ENCODE results near the gene ZC3H18.

The ZC3H18 gene

DNA sequence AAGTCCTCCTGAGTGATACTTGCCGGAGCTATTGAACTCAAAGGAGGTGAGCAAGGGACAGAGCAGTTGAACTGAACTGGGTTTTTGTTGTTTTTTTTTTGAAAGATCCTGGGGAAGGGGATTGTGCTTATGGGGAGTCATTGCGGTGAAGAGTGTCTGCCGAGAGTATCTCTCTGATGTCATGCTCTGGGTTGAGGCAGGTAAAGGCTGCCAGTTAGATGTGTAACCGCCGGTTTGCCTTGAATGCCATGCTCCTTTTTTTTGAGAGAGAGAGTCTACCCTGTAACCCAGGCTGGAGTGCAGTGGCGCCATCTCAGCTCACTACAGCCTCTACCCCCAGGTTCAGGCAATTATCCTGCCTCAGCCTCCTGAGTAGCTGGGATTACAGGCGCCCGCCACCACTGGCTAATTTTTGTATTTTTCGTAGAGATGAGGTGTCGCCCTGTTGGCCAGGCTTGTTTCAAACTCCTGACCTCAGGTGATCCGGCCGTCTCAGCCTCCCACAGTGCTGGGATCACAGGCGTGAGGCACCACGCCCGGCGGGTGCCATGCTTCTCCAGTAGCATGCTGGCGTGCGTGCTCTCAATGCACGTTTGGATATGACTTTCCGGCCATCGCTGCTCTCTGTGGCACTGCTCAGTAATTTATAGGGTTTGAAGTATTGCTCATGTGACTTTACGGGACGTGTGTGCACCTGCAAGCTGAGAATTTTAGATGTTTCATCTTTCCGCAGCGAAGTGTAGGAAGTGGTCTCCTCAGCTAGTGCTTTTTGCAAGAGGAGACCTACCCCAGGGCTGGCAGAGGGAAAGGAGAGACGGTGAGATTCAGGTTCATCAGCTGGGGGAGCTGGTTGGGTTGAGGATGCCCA, 8.5 kb downstream of the ZC3H18 start:
- DNase-seq (ENCODE audit: low spot score) (no peak), FAIRE-seq (no peak)

DNA sequence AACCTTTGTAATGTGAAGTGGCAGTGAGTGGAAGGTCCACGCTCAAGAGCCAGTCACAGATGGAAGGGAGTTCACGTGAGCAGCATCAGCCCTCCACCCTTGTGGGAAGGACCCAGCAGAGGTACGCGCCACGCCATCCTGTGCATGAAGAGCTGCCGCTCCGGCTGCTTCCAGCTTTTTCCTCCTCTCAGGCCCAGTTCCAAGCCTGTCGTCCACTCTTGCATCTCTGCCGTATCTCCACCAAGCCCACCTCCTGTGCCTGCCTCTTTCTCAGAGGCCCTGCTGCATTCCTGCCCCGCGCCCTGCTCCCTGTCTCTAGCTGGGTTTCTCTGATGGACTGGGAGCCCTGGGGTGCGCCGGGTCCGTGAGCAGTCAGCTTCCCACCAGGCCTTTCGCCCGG, 10.2 kb downstream of the ZC3H18 start:
- FAIRE-seq, result no peak

DNA sequence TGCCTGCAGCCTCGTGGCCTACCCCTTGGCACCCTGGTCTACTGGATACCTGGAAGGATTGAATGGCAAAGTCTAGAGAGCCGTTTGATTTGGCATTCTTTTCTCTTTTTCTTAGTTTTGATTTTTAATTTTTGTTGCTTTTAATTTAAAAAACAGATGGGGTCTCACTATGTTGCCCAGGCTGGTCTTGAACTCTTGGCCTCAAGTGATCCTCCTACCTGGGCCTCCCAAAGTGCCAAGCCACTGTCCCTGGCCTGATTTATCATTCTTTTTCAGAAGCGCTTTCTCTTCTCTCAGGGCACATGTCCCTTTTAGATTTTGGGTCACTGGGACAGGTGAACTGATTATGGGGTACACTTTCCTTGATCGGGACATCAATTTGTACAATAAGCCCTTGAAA, 10.8 kb downstream of the ZC3H18 start:
- DNase-seq (ENCODE audit: low spot score) (no peak), FAIRE-seq (no peak)

More for the DNA sequence above, 10.2 kb downstream of the ZC3H18 start:
- DNase-seq (ENCODE audit: low spot score), result no peak

DNA sequence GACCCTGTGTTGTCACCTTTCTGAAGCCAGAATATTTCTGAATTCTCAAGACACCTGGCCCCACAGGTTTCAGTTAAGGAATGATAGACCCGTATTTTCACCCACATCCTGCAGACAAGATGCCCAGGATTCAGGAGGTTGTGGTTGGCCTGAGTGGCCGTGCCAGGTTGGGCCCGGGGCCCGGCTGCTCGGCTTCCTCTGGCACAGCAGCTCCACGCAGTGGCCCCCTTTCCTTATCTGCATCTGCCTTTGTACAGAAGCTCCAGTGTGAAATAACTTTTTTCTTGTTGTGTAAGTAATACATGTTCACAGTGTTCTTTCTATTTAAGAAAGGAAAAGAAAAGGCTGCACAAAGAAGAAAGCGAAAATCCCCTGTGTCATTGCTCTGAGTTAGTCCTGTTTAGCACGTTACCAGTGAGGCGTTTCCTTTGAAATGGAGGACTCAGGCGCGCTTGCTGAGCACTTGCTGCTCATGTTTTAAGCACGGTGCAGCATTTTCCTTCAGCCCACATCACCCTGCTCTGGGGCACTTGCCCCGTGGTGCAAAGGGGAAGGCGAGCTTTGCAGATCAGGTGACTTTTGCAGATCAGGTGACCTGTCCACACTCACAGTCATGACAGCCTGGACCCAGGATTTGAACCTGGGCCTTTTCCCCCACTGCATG, 12.8 kb downstream of the ZC3H18 start:
- FAIRE-seq, result no peak
- no peak for DNase-seq (ENCODE audit: low spot score)

DNA sequence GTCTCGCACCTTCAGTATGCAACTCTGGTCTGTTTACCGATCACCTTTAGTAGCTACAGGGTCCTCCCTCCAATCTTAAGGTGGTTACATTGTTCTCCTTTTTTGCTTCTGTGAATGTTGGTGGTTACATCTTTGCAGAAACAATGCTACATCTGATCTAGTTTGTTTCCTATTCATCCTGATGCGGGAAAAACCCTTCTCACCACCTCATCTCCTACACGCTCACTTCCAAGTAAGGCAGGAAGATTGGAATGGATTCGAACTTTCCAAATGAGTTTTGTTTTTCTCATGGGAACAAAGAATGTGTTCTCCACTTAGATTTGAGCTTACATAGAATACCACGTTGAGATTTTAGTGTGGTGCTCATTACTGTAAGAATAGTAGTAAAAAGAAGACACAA, 14.5 kb downstream of the ZC3H18 start:
- DNase-seq (ENCODE audit: low spot score) (no peak), FAIRE-seq (no peak)

DNA sequence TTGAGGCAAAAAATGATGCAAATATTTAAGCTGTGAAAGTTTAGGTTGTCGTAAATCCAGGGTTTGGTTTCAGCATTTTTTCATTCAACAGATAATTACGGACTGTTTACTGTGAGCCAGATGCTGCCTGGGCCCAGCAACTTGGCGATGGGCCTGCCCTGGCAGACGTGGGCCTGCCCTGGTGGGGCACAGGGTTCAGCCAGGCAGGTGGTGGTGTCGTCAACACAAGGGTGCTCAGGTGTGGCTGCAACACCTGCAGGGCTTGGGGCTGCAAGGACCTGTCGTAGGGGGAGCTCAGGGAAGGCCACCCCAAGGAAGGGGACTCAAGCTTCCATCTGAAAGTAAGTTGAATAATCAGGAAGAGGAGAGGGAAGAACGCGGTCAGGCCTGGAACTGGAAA, 15.1 kb downstream of the ZC3H18 start:
- FAIRE-seq, result no peak
- DNase-seq (ENCODE audit: low spot score), result no peak

DNA sequence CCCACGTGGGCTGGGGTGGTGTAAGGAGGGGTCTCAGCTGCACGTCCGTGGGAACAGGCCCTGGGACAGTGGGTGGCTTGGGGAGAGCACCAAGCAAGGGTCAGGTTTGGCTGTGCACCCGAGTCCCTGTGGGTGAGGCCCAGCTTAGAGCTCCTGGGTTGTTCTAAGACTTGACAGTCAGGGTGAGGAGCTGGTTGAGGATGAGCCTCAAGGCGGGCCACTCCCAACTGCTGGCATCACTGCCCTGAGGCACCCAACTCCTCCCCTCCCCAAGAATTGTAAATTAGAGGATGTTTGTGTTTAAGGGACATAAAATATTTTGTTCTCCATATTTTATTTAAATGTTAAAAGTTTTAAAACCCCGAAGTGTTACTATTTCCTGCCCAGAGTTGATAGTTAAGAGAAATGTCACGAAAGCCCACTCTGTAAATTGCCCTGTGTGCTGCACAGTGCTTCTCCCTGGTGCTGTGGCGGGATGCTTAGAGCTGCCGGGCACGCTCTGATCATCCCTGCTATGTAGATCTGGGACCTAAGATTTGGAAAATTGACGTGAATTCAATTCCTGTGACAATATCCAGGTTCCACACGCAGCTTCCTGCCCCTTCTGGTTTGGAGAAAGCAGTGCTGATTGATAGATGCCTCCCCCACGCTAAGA, 15.9 kb downstream of the ZC3H18 start:
- FAIRE-seq (no peak), DNase-seq (ENCODE audit: low spot score) (no peak)

DNA sequence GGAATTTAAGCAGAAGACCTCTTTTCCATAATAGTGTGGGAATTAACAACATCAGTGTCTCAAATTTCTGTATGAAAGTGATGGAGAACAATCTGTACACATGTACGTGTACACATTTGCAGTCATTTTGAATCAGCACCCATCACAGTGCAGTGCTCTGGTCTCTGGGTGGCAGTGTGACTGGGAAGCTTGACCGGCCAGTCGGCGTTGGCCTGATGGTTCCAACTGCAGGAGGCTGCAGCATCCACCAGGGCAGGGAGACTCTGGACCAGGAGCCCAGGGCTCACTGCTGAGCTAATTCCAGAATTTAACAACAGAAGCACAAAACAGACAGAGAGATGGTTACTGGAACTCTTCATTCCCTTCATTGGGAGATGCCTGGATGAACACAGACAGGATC, 17.9 kb downstream of the ZC3H18 start:
- DNase-seq (ENCODE audit: low spot score) (no peak), FAIRE-seq (no peak)

DNA sequence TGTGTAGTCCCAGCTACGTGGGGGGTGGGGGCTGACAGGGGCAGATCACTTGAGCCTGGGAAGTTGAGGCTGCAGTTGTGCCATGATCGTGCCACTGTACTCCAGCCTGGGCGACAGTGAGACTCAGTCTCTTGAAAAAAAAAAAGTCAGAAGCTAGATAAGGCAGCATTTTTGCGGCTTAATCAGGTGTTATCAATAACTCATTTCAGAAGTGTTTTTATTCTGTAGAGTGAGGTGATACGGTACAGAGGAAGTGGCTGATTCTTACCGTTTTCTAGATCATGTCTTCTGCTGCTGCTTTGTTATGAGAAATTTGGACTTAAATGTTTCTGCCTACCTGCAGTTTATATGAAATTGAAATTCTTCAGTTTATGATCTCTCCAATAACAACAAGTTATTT, 18.6 kb downstream of the ZC3H18 start:
- no peak for FAIRE-seq
- DNase-seq (ENCODE audit: low spot score), result no peak

DNA sequence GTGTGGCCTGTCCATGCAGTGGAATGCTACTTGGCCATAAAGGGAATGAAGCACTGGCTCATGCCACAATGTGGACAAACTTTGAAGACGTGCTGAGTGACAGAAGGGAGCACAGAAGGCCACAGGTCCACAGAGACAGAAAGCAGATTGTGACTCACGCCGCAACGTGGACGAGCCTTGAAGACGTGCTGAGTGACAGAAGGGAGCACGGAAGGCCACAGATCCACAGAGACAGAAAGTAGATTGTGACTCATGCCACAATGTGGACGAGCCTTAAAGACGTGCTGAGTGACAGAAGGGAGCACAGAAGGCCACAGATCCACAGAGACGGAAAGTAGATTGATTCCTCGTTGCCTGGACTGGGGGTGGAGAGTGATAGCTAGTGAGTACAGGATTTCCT, 19.2 kb downstream of the ZC3H18 start:
- DNase-seq (ENCODE audit: low spot score), result no peak
- no peak for FAIRE-seq

DNA sequence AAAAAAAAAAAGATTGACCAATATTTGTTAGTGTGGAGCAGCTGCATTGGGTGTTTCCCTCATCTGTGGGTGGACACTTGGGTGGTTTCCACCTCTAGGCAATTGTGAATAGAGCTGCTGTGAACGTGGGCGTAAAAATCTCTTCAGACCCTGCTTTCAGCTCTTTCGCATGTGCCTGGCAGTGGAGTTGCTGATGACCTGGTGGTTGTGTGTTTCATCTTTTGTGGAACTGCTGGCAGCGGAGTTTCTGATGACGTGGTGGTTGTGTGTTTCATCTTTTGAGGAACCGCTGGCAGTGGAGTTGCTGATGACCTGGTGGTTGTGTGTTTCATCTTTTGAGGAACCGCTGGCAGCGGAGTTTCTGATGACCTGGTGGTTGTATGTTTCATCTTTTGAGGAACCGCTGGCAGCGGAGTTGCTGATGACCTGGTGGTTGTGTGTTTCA, 21.4 kb downstream of the ZC3H18 start:
- DNase-seq (ENCODE audit: low spot score), result no peak
- no peak for FAIRE-seq

DNA sequence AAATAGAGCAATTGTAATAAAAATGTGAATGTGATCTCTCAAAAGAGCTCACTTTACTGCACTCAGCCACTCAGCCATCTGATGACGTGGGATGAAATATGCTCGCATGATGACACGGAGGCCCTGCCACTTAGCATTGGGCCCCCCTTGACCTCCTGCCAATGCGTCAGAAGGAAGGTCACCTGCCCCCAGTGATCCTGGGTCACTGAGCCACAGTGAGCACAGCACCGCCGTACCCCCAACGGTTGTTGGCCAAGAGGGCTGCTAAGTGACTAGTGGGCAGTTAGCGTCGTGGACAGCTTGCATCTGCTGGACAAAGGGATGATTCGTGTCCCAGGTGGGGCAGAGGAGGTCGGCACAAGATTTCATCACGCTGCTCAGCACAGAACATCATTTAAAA, 22.9 kb downstream of the ZC3H18 start:
- FAIRE-seq (no peak), DNase-seq (ENCODE audit: low spot score) (no peak)

DNA sequence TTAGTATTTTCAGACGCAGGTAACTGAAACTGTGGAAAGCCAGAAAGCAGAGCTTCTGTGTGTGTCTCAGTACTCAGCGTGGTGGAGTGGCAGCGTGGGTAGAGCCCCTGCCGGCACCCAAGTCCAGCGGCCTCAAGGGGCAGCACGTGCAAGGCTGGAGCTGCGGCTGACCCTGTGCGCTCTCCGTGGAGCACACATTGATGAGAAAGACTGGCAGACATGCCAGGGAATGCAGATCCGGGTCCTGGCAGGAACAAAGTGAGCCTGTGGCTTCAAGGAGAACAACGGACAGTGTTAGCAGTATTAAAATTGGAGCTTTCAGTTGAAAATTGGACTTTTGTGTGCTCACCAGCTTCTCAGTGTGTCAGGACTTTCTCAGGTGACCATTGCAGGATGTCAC, 23.3 kb downstream of the ZC3H18 start:
- no peak for FAIRE-seq
- no peak for DNase-seq (ENCODE audit: low spot score)

DNA sequence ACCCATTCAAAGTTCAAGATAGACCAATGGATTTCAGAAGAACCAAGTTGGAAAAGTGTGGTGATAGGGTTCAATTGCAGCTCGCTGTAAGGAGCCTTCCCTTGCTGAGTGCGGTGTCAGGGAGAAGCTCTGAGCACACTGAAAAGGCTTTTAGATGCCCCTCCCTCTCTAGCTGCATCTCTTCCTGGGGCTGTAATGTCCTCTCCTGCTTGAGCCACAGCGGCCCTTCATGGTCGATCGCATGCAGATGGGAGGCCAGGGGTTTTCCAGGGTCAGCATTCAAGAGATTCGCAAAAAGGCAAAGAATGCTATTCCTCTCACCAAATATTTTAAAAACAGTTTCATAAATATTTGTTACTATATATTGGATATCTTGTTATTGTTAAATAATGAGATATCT, 23.7 kb downstream of the ZC3H18 start:
- FAIRE-seq (no peak), DNase-seq (ENCODE audit: low spot score) (no peak)

DNA sequence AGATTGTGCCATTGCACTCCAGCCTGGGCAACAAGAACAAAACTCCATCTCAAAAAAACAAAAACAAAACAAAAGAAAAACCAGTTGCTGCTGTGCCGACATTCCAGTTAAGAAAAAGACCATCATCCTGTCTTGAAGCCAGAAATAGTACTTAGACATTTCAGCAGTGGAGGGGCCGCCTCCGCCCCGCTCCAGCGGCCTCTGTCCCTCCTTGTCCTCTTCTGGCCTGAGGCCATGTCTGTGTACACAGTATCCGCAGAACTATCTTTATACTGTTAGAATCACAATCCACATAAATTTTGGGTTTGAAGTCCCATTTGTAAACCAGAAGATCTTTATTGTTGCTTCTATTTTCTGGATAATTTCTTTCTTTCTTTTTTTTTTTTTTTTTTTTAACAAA, 24.9 kb downstream of the ZC3H18 start:
- DNase-seq (ENCODE audit: low spot score) (no peak), FAIRE-seq (no peak)

DNA sequence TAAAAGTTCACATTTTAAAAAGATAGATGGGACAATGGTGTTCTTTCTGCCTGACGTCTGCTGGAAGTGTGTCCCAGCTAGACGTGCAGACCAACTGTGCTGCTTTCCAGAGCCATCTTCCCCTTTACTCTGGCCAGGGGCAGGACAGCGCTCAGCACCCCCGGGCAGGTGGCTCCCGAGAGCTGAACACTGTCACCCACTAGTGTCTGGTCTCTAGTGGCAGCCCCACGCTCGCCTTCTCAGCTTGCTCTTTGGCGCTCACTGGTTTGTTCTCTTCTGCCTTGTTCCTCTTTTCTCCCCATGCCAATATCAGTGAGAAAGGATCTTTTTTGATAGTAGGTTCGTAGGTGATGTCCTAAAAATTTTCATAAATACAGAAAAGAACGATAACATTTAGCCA, 25.7 kb downstream of the ZC3H18 start:
- FAIRE-seq (no peak), DNase-seq (ENCODE audit: low spot score) (no peak)

DNA sequence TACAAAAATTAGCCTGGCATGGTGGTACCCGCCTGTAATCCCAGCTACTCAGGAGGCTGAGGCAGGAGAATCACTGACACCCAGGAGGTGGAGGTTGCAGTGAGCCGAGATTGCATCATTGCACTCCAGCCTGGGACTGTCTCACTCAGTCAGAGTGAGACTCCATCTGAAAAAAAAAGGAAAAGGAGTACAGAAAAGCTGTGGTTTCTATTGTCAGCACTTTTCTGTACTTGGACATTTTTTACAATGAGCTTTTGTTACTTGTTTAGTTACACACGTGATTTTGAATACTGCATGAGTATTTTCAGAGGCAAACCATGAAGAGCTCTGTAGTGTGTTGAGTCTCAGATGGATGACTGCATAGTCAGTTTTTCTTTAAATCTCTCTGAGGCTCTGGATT, 26.3 kb downstream of the ZC3H18 start:
- no peak for FAIRE-seq
- no peak for DNase-seq (ENCODE audit: low spot score)

DNA sequence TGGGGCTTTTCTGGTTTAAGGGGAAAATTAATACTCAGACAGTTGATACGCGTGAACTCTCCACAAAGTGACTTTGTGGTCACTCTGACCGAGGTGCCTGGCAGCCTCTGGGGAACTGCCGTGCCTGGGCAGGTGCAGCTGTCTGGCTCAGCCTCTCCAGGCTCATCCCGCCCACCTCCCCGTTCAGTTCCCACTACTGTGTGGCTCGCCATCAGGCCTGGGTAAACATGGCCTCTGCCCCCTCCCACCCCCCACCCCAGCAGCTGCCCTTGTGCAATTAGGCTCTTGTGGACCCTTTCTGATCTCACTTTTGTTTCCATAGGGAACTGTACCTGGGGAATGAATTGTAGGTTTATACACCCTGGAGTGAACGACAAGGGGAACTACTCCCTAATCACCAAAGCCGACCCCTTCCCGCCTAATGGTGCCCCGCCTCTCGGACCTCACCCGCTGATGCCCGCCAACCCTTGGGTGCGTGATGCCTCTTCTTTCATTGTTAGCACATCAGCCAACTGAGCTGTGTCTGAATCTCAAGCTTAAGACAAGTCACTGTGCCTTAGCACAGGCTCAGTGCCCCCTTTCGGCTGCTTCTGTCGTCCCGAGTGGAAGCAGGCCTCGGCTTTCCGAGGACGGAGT, 27.8 kb downstream of the ZC3H18 start:
- DNase-seq (ENCODE audit: low spot score) (no peak), FAIRE-seq (no peak)

DNA sequence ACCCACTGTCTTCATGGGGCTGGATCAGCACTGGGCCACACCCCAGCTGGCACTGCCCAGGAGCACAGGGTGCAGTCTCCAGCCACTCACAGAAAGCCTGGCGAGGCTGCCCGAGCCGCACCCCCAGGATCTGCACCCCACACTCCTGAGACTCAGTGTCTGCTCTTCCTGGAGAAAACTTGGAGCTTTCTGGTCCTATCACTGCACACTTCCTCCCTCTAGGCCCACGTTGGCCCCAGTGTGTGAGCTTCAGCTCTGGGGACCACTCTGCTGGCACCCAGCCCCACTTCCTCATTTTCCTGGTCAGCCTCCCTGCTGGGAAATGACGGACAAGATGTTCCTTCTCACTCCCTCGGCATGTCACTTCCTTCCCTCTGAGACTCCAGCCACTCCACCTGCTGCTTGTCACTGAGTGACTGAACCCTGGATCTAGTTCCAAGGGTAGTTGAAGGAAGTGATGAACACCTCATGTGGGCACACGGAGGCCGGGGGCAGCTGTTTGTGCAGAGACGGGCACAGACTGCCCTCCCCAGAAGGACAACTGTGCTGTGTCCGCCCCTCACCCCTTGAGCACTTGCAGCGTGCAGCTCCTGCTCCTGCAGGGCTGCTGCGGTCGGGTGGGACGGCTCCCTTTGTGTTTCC, 29.0 kb downstream of the ZC3H18 start:
- FAIRE-seq (no peak), DNase-seq (ENCODE audit: low spot score) (no peak)

DNA sequence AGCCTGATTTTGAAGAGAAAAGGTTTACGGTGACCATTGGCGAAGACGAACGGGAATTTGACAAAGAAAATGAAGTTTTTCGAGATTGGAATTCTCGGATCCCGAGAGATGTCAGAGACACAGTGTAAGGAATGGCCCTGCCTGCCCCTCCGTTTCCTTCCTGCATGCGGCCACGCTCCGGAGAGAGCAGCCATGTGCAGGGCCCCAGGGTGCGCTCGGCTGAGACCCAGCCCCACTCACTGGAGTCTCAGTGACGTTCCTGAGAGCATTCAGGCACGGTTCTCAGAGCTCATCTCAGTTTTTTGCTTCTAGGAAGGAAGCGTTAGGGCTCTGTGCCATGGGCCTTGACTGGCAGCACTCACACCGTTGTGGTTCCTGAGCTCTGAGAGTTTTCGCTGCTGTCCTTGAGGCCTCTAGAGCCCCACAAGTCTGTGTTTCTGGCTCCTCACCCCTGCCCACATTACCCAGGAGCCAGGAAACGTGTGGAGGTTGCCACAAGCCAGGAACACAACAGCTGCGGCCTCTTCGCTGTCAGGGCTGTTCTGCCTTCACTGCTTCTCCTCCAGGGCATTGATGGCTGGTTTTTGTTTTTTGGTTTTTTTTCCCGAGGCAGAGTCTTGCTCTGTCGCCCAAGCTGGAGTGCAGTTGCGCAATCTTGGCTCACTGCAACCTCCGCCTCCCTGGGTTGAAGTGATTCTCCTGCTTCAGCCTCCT, 29.8 kb downstream of the ZC3H18 start:
- FAIRE-seq (no peak), DNase-seq (ENCODE audit: low spot score) (no peak)

DNA sequence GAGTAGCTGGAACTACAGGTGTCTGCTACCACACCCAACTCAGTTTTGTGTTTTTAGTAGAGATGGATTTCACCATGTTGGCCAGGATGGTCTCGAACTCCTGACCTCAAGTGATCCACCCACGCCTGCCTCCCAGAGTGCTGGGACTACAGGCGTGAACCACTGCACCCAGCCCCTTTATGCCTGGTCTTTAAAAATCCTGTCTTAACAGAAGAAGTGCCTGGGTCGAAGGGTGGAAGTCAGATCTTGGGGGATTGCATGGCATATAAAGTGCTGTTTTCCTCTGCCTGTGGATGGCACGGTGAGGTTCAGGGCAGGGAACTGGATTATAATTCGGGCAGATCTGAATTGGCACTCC, 30.3 kb downstream of the ZC3H18 start:
- DNase-seq (ENCODE audit: low spot score) (no peak), FAIRE-seq (no peak)

Data from urothelium cell line (cell line).